Superior temporal gyrus (tissue), 1 donor: ENCODE data around the gene MCC.

ENCODE experiments used
- DNase-seq: peaks from one replicate; pipeline ENCODE4 v3.0.0-alpha.2; 2016; ENCODE audit errors: extremely low spot score

Gene MCC

DNA sequence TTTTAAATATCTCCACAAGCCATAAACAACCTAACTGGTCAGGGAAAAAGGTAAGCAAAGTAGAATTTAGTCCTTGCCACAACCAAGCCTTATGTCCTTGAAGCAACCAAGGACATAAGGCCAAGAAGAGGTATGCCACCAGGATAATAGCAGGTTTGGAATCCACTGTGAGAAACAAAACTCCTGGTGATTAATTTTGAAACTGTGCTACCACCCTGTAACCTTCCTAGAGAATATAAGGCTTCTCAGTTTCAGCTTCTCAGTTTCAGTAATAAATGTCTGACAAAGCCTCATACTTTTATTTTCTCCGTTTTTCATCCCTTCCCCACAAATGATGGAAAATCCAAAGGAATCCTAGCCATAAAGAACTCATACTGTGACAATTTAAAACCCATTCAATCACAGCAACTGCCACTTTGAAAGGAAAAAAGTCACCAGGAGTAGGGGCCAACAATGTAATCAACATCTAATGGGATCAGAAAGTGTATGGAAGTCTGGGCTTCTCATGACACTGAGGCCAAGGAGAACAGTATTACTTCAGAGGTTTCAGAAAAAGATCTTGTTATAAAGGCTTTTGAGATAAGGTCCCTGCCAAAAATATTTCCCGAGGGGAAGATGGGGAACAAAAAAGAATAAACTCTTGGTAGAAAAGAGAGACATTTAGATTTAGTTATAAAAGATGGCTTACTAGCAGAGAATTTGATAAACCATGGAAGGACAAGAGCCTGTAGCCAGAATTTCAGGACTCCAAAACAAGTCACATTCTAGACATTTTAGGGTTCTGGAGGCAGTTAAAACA, 242.6 kb downstream of the MCC start:
- no peak for DNase-seq

DNA sequence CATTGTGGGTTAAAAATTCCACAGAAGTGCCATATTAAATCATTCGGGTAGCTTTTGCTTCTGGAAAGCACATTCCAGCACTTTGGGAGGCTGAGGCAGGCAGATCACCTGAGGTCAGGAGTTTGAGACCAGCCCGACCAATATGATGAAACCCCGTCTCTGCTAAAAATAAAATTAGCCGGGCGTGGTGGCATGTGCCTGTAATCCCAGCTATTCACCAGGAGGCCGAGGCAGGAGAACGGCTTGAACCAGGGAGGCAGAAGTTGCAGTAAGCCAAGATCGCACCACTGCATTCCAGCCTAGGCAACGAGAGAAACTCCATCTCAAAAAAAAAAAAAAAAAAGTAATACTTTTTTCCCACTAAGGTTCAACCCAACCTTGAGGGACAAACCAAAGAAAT, 243.3 kb downstream of the MCC start:
- no peak for DNase-seq

DNA sequence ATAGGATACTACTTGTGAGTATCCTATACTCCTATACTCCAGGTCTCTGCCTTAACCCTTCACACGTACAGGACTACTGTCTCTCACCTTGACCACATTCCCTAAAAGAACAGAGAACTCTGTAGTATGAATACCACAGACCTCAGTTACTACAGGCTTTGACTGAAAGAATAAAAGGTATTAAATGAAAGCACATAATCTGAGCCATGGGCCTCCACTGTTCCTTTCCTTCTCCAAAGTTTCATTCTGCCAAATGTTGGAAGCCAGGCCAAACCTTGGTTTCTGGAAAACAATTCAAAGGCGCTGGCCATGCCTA, 244.9 kb downstream of the MCC start:
- DNase-seq: no peak

DNA sequence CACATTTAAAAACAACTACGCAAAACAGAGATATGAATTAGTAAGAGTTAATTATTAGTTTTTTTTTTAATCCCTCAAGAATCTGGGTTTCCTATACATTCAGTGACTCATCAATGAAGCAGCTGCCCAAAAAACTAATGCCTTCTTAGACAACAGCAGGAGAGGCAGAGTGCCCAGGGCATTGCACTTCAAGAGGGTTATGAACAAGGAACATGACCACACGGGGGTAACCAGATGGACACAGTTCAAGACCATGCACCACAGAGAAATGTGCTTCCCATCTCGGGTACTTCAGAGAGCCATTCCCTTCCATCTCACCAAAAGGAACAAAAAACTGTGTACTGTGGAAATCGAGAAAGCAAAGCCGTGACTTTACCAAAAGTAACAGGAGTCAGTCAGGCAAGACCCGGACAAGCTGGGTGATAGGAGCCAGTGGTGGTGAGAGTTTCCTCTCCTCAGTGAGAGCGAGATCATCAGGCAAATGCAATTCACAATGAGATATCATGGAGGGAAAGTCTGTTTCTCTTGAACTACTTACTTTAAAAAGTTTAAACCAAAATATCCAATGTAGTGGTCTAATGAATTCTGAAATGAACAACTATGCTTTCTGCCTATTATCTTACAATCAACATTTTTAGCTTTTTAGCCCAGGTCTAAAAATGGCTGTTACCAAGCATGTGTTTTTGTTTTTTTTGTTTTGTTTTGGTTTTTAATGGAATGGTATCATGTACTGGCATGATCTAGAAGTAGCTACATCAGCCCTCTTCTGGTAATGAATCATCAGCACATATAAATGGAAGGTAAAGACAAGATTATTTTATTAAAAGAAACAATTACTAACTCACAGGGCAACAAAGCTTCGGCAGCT, 245.5 kb downstream of the MCC start:
- DNase-seq: no peak

DNA sequence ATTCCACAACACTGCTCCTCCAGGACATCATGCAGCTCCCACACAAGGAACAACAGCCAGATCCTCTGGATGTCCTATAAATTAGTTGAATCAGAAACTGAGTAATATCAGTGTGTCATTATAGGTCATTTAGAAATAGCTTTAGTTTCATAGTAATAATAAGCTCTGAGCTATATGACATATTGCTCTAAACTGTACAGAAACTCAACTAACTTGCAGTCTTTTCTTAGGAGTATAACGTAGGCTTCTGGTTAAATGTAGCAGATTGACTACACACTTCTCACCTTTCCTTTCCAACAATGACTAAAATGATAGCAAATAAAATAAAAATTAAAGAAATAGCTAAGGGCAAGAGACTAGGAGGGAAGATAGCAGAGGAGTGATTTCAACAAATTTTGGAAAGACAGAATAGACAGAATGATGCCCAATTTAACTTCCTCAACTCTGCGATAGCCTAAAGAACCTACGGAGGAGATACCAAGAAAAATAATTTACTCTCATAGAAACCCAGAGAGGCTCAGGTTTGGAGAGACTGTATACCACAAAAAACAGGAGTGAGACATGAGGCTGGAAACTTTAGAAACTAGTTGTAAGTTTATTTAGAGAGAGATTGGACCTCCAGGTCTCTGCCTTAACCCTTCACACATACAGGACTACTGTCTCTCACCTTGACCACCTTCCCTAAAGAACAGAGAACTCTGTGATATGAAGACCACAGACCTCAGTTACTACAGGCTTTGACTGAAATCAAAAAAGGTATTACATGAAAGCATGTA, 247.1 kb downstream of the MCC start:
- DNase-seq: no peak

DNA sequence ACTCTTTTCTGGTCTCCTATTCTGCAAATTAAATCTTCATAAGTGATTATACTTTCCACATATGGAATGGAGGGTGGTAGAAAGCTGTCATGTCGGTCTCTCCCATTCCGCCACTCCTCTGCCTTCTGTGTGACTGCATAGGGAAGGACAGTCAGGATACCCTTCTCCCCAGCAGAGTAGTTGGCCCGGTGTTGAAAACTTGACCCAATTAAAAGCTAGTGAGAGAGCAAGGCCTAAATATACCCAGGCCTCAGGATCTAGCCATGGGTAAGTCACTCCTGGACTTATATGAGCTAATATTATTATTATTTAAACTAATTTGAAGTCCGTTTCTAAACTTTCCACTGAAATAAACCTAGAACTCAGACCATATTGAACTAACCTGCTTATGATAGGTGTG, 248.2 kb downstream of the MCC start:
- DNase-seq: no peak

DNA sequence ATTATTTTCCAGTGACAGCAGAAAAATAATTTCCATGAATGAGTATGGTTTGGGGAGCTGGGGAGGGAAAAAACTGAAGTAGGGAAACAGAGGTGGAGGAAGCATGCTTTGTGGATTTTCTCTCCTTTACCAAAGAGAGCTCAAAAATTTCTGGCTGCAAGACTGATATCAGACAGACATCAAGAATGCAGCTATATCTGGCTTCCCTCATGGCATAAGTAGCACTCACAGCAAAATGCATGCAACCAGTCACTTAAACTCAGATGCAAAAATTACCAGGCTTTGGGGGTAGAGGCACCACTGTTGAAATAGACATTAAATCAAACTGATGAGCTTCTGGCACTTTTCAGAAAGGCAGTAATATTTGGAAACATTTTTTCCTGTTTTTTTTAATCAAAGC, 250.4 kb downstream of the MCC start:
- no peak for DNase-seq

DNA sequence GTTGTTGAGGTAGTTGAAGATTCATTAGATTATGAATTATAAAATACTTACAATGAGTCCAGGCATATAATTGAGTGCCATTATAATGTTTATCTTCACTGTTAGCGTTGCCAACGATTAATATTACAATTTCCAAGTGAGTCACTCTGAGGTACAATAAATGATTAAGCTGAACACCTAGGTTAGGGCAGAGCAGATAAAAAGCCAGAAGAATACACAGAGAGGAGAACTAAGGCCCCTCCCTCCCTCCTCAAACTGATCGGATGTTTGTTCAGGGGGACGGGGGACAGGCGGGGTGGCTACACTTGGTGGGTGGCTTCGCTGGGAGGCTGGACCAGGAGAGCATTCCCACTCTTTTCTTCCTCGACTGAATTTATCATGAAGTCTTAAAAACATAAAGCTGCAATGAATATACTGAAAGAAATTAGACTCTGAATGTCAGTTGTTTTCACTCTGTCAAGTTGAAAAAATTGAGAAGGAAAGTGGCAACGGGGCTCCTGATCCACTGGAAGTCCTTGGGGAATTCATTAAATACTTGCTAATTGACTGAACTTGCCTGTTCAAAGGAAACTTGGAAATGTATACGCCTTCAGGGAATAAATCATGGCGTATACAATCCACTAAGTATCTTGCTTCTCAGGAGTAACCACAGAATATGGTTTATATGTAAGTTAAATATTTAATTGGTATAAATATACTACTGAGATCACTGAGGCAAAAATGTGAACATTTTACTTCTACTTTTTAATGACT, 251.5 kb downstream of the MCC start:
- no peak for DNase-seq

DNA sequence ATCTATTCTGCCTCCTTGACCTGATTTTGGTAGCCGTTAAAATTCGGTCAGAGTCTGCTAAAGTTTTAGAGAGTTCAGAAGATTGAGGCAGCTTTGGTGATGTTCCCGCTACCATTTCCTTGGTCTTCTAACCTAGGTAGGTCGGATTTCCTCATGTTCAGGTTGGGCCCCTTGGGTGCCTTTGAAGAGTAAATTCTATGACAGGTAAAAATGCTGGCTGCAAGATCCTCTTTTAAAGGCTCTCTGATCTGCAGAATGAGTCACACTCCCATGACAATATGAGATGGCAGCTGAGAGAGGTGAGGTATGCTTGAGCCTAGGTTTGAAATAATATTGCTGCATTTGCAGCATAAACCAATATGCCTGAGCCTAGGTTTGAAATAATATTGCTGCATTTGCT, 252.4 kb downstream of the MCC start:
- no peak for DNase-seq

GRCh38 chr5:113234546-113234945, 253.7 kb downstream of the MCC start:
- no peak for DNase-seq

GRCh38 chr5:113233606-113234005, 254.6 kb downstream of the MCC start:
- DNase-seq: no peak

- DNase-seq: no peak
Measured at GRCh38 chr5:113232667-113233066, 255.6 kb downstream of the MCC start.

GRCh38 chr5:113232221-113232620, 256.0 kb downstream of the MCC start:
- no peak for DNase-seq

- DNase-seq: no peak
Measured at GRCh38 chr5:113231653-113232000, 256.6 kb downstream of the MCC start.

GRCh38 chr5:113230711-113231652, 257.3 kb downstream of the MCC start:
- DNase-seq: no peak

GRCh38 chr5:113227798-113228197, 260.5 kb downstream of the MCC start:
- no peak for DNase-seq

DNA sequence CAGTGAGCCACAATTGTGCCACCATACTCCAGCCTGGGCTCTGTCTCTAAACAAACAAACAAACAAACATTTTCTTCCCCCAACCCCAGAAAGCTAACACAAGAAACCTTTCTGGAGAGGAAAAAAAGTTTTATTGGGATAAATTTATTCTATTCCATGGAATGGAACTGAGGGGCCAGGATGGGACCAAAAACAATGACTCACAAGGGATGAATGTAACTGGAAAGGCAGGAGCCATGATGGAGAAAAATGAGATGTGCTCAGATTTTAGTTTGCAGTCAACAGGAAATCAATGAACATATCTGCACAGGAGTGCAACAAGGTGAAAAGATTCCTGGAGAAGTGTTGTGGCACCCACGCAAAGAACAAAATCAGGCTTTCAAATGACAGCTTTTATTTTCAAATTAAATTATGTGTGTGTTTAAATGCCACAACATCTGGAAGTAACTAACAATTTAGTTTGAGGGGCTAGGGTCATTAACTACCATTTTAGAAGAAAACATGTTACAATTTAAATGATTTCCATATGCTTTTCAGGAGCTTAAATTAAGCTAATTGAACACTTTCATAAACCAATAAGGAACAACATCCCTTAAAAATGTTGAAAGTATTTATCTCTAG, 262.0 kb downstream of the MCC start:
- no peak for DNase-seq

DNA sequence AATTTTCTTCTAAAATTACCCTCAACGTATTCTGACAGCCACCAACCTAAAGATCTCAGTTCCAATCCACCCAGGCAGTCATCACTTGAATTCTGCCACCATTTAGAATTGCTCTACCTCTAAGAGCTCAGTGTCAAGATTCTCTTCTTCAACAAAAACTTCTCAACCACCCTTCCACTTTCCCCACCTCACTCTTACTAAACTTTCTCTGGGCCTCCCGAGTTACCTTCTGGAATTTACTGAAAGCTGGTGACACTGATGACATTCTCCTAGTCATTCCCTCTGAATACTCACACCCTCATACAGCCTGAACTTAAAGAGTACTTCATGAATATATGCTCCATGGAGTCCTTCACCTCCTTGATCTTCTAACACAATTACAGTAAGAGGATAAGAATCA, 263.0 kb downstream of the MCC start:
- DNase-seq: no peak

- no peak for DNase-seq
Measured at GRCh38 chr5:113224605-113225065, 263.6 kb downstream of the MCC start.
